Right lobe of liver (tissue), 4 donors: ENCODE measurements around the gene TNIP3.

Experiments used
- POLR2A ChIP-seq: fragments of 450-650 bp; IDR thresholded peaks from one replicate; pipeline ENCODE4 v1.6.1; 2017; ENCODE audit warnings: antibody characterized with exemption, mild to moderate bottlenecking
- TF ChIP-seq, protein P1 (sequence below), 4 donors: fragments of 200-600 bp in 3 of 4; fragments of 450-650 bp in 1 of 4; IDR thresholded peaks; one replicate each; pipeline versions ENCODE4 v1.5.1 to v1.8.0; 2016 to 2022; ENCODE audit warnings: antibody characterized with exemption in 4 of 4, mild to moderate bottlenecking in 2 of 4
- donor health status: DM: no; HTN: no; CAD: no.
- donor health status: DM: no; HTN: no; CAD: no.
- donor health status: DM: no; HTN: yes; CAD: no.

DNA sequence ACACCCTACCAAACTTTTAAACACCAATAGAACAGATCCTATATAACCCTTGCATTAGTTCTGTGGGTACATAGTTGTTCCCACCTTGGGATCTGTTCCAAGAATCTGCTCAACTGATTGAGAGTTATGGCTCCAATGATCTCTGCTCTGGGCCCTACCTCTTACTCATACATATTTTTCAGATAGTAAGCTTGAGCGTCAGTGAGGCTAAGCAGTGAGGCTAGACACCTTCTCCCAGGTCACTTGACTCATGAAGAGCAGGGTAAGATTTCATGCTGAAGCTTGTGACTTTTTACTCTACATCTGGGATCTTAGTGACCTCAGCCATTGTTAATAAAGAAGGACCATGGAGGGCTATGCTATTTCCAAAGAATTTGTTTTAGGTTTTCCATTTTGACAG, 23.1 kb upstream of the TNIP3 start:
- no peak for TF ChIP-seq POLR2A
- TF ChIP-seq, protein P1, sequence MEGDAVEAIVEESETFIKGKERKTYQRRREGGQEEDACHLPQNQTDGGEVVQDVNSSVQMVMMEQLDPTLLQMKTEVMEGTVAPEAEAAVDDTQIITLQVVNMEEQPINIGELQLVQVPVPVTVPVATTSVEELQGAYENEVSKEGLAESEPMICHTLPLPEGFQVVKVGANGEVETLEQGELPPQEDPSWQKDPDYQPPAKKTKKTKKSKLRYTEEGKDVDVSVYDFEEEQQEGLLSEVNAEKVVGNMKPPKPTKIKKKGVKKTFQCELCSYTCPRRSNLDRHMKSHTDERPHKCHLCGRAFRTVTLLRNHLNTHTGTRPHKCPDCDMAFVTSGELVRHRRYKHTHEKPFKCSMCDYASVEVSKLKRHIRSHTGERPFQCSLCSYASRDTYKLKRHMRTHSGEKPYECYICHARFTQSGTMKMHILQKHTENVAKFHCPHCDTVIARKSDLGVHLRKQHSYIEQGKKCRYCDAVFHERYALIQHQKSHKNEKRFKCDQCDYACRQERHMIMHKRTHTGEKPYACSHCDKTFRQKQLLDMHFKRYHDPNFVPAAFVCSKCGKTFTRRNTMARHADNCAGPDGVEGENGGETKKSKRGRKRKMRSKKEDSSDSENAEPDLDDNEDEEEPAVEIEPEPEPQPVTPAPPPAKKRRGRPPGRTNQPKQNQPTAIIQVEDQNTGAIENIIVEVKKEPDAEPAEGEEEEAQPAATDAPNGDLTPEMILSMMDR (IDR thresholded peaks at IDR 0.05) = no peak
